CD14-positive monocyte (primary cell): ENCODE data around the gene TMEM201. TPM values are rescaled to one million over a fixed set of nuclear protein-coding genes. Genes with fewer than 3 reads are reported as not detected.
A peak's percentile ranks its signal among the peaks of the same experiment; 100 is the strongest.

Experiments
- DNase-seq, 3 donors: peaks; one replicate each; pipeline ENCODE4 v3.0.0-alpha.2; 2011 to 2022
- H2AFZ ChIP-seq: 2 replicates; pipeline ENCODE4 v1.6.0; 2012; ENCODE audit warnings: mild to moderate bottlenecking, low read depth, low read length, inconsistent platforms; ENCODE audit not compliant: insufficient read depth, poor library complexity, severe bottlenecking
- H3K27ac ChIP-seq, 2 donors: 1 replicate in 1 of 2; 2 replicates in 1 of 2; pipeline ENCODE4 v1.5.1; 2012 to 2013; ENCODE audit warnings: low read length in 2 of 2, control low read depth in 1 of 2, inconsistent platforms in 1 of 2, low read depth in 1 of 2, mild to moderate bottlenecking in 1 of 2
- H3K27me3 ChIP-seq, 2 donors: one replicate each; pipeline versions ENCODE4 v1.6.0 to v1.6.1; 2011 to 2013; ENCODE audit warnings: low read length in 2 of 2; ENCODE audit not compliant: control insufficient read depth in 2 of 2, insufficient read depth in 2 of 2
- H3K36me3 ChIP-seq, 2 donors: replicated peaks in 1 of 2; 1 replicate in 1 of 2; 2 replicates in 1 of 2; pipeline versions ENCODE4 v1.5.1 to v1.6.1; 2012 to 2013; ENCODE audit warnings: low read length in 2 of 2, control low read depth in 1 of 2, inconsistent platforms in 1 of 2, mild to moderate bottlenecking in 1 of 2; ENCODE audit not compliant: insufficient read depth in 2 of 2, control insufficient read depth in 1 of 2
- H3K4me1 ChIP-seq, 2 donors: 1 replicate in 1 of 2; 2 replicates in 1 of 2; pipeline versions ENCODE4 v1.5.1 to v1.6.1; 2012 to 2013; ENCODE audit warnings: low read length in 2 of 2, control low read depth in 1 of 2, inconsistent platforms in 1 of 2, mild to moderate bottlenecking in 1 of 2, moderate library complexity in 1 of 2; ENCODE audit not compliant: insufficient read depth in 2 of 2, control insufficient read depth in 1 of 2
- H3K4me2 ChIP-seq: replicated peaks from 2 replicates; pipeline ENCODE3; 2012; ENCODE audit warnings: low read length, moderate library complexity, mild to moderate bottlenecking; ENCODE audit not compliant: poor library complexity, severe bottlenecking; ENCODE audit errors: extremely low read depth
- H3K4me3 ChIP-seq, 3 experiments: fragments of 200-600 bp in 1 of 3; sonication (generic) in 1 of 3; replicated peaks in 1 of 3; 1 replicate in 2 of 3; 2 replicates in 1 of 3; pipeline ENCODE4 v1.5.1; 2011 to 2013; ENCODE audit warnings: low read length in 3 of 3, mild to moderate bottlenecking in 3 of 3, control low read depth in 2 of 3, low read depth in 2 of 3, inconsistent platforms in 1 of 3, moderate library complexity in 1 of 3
- H3K79me2 ChIP-seq: 2 replicates; pipeline ENCODE4 v1.6.0; 2012; ENCODE audit warnings: mild to moderate bottlenecking, control low read depth, inconsistent platforms, low read length, moderate library complexity; ENCODE audit not compliant: insufficient read depth
- H3K9ac ChIP-seq: 2 replicates; pipeline ENCODE4 v1.6.0; 2017; ENCODE audit warnings: low read length, mild to moderate bottlenecking; ENCODE audit not compliant: insufficient read depth, poor library complexity, severe bottlenecking
- H3K9me3 ChIP-seq, 2 donors: replicated peaks in 1 of 2; 1 replicate in 1 of 2; 2 replicates in 1 of 2; pipeline versions ENCODE4 v1.5.1 to v1.6.1; 2012 to 2013; ENCODE audit warnings: low read length in 2 of 2, control low read depth in 1 of 2; ENCODE audit not compliant: control insufficient read depth in 1 of 2, insufficient read depth in 1 of 2
- H4K20me1 ChIP-seq: 2 replicates; pipeline ENCODE4 v1.6.0; 2012; ENCODE audit warnings: mild to moderate bottlenecking, low read length, control low read depth, moderate library complexity; ENCODE audit not compliant: insufficient read depth
- H3K27ac Mint-ChIP-seq, 7 donors: one replicate each; pipeline ENCODE4 v1.8.0; 2020; ENCODE audit warnings: mild to moderate bottlenecking in 7 of 7, mixed read lengths in 7 of 7, moderate library complexity in 6 of 7, inconsistent platforms in 2 of 7
- H3K27me3 Mint-ChIP-seq, 3 donors: one replicate each; pipeline ENCODE4 v1.8.0; 2021 to 2022; ENCODE audit warnings: low read depth in 3 of 3, mild to moderate bottlenecking in 3 of 3, mixed read lengths in 3 of 3, moderate library complexity in 3 of 3, inconsistent platforms in 1 of 3
- H3K36me3 Mint-ChIP-seq, 2 donors: one replicate each; pipeline ENCODE4 v1.8.0; 2020; ENCODE audit warnings: mixed read lengths in 2 of 2, inconsistent platforms in 1 of 2, mild to moderate bottlenecking in 1 of 2
- H3K4me1 Mint-ChIP-seq: one replicate; pipeline ENCODE4 v1.8.0; 2020; ENCODE audit warnings: mild to moderate bottlenecking, mixed read lengths
- H3K4me3 Mint-ChIP-seq, 2 donors: one replicate each; pipeline ENCODE4 v1.8.0; 2020; ENCODE audit warnings: mild to moderate bottlenecking in 2 of 2, mixed read lengths in 2 of 2, moderate library complexity in 1 of 2
- H3K9me3 Mint-ChIP-seq, 7 donors: one replicate each; pipeline ENCODE4 v1.8.0; 2020 to 2022; ENCODE audit warnings: mixed read lengths in 7 of 7, mild to moderate bottlenecking in 6 of 7, moderate library complexity in 6 of 7, inconsistent platforms in 2 of 7
- whole genome bisulfite sequencing: methylation state at CpG from one replicate; pipeline ENCODE4 v1.1.5; 2013; ENCODE audit warnings: missing lambda C conversion rate; ENCODE audit not compliant: insufficient coverage; 5-methylcytosine and 5-hydroxymethylcytosine counted together
- intact Hi-C, 2 donors: fragments of 100-400 bp; cut with micrococcal nuclease; formaldehyde crosslinking; loops; one replicate each; pipeline versions ENCODE4 v1.15.0 to v1.15.1; 2023
- polyA plus RNA-seq, 3 donors: library from polyadenylated mRNA; depleted of rRNA in 1 of 3; unstranded in 2 of 3; stranded (reverse) in 1 of 3; fragments of 300-500 nt in 2 of 3; fragments of >200 nt in 1 of 3; fragmentation: Illumina TruSeq in 2 of 3; gene quantifications; 1 replicate in 2 of 3; 2 replicates in 1 of 3; pipeline ENCODE4 v1.2.3, GENCODE V29; 2012 to 2021
- TF ChIP-seq, protein P1 (sequence below): fragments of 200-600 bp; IDR thresholded peaks from one replicate; pipeline ENCODE4 v1.8.0; 2022; ENCODE audit warnings: antibody characterized with exemption, mild to moderate bottlenecking

Gene TMEM201
- polyA plus RNA-seq, 3 donors: 0.37 to 3.7 (median 0.37) TPM

DNA sequence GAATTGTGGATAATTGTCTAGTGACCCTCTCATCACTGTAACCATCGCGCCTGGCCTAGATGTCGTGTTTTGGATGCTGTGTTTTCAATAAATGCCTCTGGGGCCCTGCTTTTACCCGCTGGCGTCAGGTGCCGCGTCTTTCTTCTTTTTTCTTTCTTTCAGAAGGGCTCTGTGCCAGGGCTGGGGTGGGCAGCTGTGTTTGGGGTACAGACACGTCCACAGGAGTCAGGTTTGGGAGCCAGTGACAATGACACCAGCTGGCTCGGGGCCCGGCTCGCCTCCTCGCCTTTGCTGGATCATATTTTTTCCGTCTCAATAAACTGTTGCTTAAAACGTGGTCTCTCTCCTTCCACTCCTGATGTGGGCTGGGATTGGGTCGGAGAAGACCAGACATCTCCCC, 16.1 kb downstream of the TMEM201 start:
- Histone ChIP-seq H3K9ac (no peak overlapping the region), H2AFZ (no peak overlapping the region), H3K27ac (no peak overlapping the region), H3K4me3 (no peak overlapping the region), H3K9me3 (no peaks in the 10 kb centered on the region), H3K4me2 (no peak overlapping the region), H3K36me3 (peaks cover 33 to 66% of the 10 kb centered on the region in 2 donors), H3K27me3 (no peaks in the 10 kb centered on the region), H3K4me1 (no peaks in the 10 kb centered on the region), H3K79me2 (no peaks in the 10 kb centered on the region), H4K20me1 (no peaks in the 10 kb centered on the region)
- intact Hi-C loops: no loop called here
- 92% methylated on average over 8 of the region's 15 CpGs for WGBS
- TF ChIP-seq, protein P1, sequence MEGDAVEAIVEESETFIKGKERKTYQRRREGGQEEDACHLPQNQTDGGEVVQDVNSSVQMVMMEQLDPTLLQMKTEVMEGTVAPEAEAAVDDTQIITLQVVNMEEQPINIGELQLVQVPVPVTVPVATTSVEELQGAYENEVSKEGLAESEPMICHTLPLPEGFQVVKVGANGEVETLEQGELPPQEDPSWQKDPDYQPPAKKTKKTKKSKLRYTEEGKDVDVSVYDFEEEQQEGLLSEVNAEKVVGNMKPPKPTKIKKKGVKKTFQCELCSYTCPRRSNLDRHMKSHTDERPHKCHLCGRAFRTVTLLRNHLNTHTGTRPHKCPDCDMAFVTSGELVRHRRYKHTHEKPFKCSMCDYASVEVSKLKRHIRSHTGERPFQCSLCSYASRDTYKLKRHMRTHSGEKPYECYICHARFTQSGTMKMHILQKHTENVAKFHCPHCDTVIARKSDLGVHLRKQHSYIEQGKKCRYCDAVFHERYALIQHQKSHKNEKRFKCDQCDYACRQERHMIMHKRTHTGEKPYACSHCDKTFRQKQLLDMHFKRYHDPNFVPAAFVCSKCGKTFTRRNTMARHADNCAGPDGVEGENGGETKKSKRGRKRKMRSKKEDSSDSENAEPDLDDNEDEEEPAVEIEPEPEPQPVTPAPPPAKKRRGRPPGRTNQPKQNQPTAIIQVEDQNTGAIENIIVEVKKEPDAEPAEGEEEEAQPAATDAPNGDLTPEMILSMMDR: no peak
- H3K9me3 Mint-ChIP-seq: no peaks in the 10 kb centered on the region
- DNase-seq: no peak
- no peaks in the 10 kb centered on the region for H3K4me1 Mint-ChIP-seq
- peaks cover 0 to 2% (median 0%) of the 10 kb centered on the region in 3 donors for H3K27me3 Mint-ChIP-seq
- peaks cover 23 to 60% of the 10 kb centered on the region in 2 donors for H3K36me3 Mint-ChIP-seq
- peak overlapping the region in 1 of 7 donors; percentile 10 for H3K27ac Mint-ChIP-seq
- H3K4me3 Mint-ChIP-seq: no peak overlapping the region

DNA sequence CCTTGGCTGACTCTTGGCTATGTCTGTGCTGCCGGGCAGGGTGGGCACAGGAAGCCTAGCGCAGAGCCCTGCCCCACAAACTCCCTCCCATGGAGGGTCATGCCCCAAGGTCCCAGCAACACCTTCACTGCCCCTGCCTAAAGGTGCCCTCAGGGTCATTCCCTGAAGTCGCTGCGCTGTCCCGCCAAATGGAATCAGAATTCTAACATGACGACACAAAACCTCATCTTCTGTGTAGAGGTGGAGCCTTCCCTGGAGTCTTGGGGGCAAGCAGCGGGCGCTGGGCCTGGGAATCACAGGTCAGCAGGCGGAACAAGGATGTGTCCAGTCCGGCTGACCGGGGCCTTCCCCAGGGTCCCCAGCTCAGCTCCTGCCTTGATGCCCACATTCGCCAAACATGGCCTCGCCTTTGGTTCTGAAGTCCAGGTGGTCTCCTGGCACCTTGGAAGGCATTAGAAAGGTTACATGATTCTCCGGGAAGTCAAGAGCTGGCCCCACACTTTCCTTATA, 17.3 kb downstream of the TMEM201 start:
- peaks cover 22 to 63% of the 10 kb centered on the region in 2 donors for H3K36me3 Mint-ChIP-seq
- Histone ChIP-seq H3K79me2 (no peaks in the 10 kb centered on the region), H3K9ac (no peak overlapping the region), H3K4me3 (no peak overlapping the region), H4K20me1 (no peaks in the 10 kb centered on the region), H3K27me3 (no peaks in the 10 kb centered on the region), H3K27ac (no peak overlapping the region), H2AFZ (no peak overlapping the region), H3K9me3 (no peaks in the 10 kb centered on the region), H3K36me3 (peaks cover 29 to 57% of the 10 kb centered on the region in 2 donors), H3K4me2 (no peak overlapping the region), H3K4me1 (no peaks in the 10 kb centered on the region)
- intact Hi-C loops: no loop called here
- H3K9me3 Mint-ChIP-seq: no peaks in the 10 kb centered on the region
- H3K27me3 Mint-ChIP-seq: no peaks in the 10 kb centered on the region
- no peak overlapping the region for H3K27ac Mint-ChIP-seq
- DNase-seq: no peak
- no peaks in the 10 kb centered on the region for H3K4me1 Mint-ChIP-seq
- 96% methylated on average over 12 of the region's 14 CpGs for WGBS
- TF ChIP-seq, protein P1: no peak
- H3K4me3 Mint-ChIP-seq: no peak overlapping the region
